ENCODE data around the gene PTPN2.

DNA sequence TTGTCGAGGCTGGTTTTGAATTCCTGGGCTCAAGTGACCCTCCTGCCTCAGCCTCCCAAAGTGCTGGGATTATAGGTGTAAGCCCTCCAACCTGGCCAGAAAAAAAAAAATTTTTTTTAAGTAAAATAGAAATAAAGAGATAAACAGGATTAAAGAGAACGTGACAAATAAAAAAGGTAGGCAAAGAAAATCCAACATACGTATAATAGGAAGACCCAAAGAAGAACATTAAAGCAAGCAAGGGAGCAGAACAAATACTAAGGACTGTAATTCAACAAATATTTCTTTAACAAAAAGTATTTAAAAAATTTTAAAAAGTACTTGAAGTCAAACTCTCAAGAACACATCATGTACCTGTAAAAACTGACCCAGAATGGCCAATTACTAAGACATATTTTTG, 56.4 kb downstream of the PTPN2 start:
- TF ChIP-seq, protein P1, sequence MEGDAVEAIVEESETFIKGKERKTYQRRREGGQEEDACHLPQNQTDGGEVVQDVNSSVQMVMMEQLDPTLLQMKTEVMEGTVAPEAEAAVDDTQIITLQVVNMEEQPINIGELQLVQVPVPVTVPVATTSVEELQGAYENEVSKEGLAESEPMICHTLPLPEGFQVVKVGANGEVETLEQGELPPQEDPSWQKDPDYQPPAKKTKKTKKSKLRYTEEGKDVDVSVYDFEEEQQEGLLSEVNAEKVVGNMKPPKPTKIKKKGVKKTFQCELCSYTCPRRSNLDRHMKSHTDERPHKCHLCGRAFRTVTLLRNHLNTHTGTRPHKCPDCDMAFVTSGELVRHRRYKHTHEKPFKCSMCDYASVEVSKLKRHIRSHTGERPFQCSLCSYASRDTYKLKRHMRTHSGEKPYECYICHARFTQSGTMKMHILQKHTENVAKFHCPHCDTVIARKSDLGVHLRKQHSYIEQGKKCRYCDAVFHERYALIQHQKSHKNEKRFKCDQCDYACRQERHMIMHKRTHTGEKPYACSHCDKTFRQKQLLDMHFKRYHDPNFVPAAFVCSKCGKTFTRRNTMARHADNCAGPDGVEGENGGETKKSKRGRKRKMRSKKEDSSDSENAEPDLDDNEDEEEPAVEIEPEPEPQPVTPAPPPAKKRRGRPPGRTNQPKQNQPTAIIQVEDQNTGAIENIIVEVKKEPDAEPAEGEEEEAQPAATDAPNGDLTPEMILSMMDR (IDR thresholded peaks at IDR 0.05; ENCODE audit: insufficient read depth, low read length) = no peak
- TF ChIP-seq POLR2AphosphoS5 (IDR thresholded peaks at IDR 0.05; ENCODE audit: low read depth) (no peak), GABPA (IDR thresholded peaks at IDR 0.05; ENCODE audit: low read depth) (no peak)
